GM18520 (cell line): Measurements from ENCODE around the gene RAD51B.

Experiments used
- ATAC-seq: cut with Tn5 transposase; IDR thresholded peaks from one replicate; pipeline ENCODE4 v1.9.1; 2021; ENCODE audit not compliant: unreplicated experiment

Gene RAD51B

DNA sequence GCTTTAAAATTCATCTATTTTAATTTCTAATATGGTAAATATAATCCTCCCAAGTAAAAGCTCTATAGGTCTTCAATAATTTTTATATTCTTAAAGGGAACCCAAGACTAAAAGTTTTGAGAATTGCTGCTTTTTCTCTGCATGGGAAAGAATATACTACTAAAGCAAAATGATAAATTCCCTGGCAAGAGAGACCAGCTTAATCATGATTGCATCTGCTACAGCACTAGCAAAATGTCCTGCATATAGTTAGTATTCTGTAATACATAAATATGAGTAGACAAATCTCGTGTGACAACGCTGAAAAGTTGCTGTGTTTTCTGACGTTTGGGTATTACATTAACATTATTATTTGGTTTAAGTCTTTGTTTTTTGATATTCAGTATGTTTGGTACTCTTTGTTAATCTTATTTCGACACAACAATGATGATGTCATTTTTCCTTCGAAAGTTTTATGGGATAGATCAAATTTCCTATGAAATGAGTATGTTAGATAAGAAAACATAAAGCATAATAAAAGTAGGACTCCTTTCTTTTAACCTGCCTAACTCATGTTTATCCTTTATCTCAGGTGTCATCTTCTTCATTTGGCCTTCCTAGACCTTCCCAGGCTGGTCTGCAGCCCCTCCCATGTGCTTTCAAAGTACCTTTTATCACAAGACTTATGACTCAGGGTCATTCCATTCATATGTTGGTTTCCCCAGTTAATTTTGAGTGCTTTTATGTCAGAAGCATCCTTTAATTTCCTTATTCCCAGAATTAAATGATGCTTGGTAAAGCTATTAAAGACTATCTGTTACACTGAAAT lies 321.9 kb downstream of the RAD51B start:
- no peak for ATAC-seq

DNA sequence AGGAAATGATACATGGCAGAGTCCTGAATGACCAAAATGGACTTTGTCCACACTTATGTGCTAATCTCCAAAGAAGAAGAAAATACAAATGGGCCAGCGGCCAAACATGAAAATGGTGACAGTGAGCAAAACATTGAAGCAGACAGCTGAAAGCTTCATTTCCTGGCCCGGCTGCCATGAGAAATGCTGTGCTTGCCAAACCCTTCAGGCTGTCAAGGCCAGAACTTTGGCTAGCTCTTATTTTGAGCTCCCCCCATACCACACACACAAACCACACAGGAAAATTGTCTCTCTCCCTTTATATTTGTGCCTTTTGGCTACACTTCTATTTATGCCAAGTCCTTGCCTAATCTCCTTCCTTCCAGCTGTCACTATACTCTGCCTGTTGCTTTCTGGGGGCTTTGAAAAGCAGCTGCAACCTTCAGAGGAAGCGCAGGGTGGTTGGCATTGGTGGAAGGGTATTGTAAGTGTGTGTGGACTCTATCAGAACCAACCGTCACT lies 323.8 kb downstream of the RAD51B start:
- no peak for ATAC-seq

DNA sequence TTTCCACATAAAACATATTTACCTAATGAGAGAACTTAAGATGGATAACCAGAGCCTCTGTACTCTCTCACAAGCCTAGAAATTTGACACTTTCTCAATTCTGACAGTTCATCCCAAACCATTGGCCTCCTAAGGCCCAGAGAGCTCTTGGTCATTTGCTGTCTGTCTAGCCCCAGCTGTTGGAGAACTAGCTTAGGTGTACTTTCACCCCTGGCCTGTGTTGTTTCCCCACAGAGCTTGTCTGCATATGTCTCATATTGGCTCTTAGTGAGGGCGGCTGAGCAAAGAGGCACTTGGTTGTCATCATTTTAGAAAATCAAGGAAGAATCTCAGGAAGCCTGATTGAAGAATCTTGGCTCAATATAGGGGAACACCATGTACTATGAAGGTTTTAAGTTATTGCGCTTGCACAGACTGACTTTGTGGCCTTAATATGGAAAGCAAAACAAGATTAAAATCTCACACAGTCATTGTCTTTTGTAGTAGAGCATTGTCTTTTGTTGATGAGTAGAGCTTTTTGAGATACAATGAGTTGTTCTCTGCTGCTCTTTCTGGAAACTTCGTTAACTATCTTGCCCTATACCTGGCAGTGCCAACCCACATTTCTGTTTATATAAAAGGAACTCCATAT lies 324.6 kb downstream of the RAD51B start:
- no peak for ATAC-seq

DNA sequence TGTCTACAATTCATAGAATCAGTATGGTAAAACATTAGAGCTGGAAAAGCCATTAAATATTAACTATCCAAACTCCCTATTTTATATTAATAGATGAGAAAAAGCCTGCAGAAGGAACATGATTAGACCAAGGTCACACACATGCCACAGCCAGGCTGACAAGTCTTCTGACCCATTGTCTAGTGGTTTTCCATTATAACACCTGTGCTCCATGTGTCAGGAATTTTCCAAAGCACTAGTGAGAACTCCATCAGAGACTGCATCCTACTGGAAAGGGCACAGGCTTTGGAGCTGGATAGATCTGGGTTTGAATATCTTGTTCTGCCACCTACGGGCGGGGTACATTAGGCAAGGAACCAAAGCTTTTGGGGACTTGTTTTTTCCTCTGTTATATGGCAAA lies 325.5 kb downstream of the RAD51B start:
- no peak for ATAC-seq

DNA sequence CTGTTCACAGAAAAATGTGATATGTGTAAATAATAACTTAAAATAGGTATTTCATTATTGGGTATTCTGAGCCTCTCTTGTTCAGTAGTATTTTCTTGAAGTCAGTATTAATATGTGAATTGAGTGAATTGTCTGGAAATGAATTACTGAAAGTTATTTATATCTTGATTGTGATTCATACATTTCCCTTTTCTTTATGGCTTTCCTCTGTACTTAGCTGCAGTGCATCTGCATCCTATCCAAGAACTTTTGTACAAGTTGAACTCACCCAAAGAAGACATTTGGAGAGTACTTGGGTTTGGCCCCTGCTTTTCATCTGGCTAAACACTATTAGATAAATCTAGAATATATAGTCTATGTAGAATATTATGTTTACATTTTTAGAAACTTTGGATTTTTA lies 326.0 kb downstream of the RAD51B start:
- no peak for ATAC-seq

DNA sequence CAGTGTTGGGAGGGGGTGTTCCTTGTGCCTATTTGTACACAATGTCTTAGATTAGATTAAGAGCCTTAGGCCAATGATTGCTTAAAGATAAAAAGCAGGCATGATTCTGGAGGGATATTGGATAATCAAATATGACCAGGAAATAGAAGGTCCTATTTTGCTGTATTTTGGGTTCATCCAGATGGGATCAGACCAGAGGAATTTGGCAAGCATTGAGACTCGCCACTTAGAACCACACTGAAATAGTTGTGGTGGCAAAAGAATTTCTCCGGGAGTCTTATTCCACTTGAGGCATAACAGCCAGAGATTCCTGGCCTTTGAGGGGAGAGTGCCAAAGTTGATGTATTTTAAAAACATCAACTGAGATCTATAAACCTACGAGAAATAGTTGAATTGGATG lies 327.2 kb downstream of the RAD51B start:
- ATAC-seq = no peak

DNA sequence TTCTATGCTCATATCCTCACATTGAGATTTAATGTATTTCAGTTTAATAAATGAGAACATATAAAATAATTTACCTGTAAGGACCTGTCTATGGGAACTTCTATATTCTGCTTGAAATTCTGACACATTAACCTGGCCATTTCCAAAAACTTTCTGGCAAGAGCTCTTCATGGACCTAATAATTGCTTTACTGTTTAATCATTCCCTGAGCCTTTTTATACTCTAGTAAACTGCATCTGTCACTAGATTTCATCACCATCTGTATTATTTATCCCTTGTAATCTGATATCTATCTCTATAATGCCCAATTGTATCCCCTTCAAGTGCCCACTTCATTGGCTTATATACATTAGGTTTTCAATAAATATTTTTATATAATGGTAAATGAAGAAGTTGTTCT lies 327.7 kb downstream of the RAD51B start:
- ATAC-seq = no peak

DNA sequence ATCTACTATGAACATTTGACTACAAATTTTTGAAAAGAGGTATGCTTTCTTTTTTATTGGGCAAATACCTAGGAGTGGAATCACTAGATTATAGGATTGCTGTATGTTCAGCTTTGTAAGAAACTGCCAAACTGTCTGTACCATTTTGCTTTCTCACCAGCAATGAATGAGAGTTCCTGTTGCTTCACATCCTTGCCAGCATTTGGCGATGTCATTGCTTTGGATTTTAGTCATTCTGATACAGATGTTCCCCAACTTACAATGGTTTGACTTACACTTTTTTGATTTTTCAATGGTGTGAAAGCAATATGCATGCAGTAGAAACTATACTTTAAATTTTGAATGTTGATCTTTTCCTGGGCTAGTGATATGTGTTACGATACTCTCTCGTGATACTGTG lies 328.7 kb downstream of the RAD51B start:
- no peak for ATAC-seq

DNA sequence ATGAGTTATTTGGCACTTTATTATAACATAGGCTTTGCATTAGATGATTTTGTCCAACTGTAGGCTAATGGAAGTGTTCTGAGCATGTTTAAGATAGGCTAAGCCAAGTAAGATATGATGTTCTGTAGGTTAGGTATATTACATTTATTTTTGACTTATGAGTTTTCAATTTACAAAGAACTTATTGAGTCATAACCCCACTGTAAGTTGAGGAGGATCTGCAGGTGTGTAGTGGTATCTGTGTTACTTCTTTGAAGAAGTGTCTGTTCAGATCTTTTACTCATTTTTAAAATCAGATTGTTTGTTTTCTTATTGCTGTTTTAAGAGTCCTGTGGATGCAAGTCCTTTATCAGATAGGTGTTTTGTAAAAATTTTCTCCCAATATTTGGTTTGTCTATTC lies 329.2 kb downstream of the RAD51B start:
- no peak for ATAC-seq

DNA sequence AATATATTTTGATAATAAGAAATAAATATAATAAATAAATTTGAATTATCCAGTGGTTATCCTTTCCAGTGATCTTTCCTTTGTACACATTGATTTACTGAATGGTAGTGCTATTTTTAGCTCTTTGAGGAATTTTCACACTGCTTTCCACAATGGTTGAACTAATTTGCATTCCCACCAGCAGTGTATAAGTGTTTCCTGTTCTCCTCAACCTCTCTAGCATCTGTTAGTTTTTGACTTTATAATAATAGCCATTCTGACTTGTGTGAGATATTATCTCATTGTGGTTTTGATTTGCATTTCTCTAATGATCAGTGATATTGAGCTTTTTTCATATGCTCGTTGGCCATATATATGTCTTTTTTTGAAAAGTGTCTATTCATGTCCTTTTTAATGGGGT lies 333.7 kb downstream of the RAD51B start:
- ATAC-seq = no peak

DNA sequence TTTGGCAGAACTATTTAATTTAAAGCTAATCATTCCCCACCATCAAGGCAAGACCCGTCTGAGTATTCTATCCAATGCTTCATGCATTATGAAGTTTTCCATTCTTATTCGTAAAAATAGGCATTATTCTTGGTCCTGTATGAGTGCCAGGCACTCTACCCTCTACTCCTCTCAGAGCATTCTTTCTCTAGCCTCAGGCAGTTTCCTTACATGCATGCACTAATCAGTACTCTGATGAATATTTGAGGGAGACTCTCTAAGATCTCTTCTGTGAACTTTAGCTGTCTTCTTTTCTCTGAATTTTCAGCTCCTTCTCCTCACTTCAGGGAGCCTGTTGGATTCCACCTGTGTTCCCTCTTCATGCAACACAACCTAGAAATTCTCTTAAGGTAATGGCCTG lies 334.7 kb downstream of the RAD51B start:
- no peak for ATAC-seq

DNA sequence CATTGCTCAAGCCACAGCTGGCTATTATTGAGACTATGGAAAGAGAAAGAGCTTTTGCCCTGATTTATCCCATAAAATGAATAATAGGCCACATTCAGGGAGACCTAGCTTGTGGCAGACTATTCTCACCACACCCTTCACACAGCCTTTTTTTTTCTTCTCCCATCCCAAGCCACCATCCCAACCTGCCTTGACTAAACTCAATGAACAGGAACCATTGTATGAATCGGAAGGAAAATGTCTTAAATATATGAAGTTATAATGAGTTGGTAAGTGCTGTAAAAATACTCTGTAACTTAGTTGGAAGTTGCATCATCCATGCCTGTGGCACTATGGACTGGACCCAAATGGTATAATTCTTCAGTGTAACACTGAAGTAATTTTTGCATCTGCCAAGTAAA lies 338.4 kb downstream of the RAD51B start:
- no peak for ATAC-seq

DNA sequence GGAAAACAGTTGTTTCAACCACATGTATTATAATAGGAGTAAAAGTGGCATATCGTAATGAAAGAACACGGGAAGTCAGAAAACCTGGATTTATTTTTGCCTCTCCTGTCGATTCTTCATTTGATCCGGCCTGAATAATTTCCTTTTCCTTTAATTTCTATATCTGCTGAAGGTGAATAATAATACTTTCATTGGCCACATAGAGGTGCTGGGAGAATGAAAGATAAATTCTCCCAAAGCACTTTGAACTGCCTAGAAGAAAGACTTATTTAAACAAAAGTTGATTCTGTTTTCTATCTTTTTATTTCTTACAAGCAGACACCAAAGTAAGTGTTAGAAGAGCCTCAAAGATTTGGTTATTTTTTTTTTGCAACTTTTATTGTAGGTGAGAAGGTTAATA lies 339.1 kb downstream of the RAD51B start:
- no peak for ATAC-seq

DNA sequence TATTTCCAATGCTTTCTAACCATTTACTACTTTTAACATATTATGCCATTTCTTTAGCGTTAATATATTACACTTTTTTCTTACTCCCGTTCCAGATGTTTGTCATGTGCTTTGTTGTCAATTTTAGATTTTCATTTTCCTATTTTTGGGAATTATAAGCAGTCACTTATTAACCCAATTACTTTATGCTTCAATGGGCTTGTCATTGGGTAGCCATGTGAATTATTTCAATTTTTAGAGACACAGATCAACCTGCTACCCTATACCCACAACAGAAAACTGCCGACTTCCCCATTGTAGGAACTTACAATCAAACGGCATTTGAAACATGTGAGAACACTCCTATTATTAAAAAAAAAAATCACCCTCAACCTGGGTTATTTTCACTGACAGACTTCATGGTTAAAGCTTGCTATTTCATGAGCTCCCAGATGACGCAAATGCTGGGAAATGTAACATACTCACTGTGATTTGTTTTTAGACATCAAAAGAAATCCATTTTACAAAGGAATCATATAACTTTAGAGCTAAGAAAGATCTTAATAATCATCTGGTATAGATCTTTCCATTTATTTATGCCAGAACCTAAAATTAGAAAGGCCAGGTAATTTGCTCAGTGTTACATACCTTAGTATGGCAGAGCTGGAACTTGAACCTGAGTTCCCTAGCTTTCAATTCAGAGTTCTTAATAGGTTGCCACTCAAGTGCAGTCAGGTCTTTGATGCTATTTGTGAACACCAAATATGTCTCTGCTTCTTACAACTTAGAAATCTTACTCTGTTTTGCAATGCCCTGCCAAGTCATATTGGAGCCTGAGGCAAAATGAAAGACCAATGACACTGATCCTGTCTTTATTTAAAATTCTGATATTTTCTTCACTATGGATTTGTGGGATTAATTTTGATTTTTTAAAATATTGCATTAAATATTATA lies 340.4 kb downstream of the RAD51B start:
- ATAC-seq = no peak

DNA sequence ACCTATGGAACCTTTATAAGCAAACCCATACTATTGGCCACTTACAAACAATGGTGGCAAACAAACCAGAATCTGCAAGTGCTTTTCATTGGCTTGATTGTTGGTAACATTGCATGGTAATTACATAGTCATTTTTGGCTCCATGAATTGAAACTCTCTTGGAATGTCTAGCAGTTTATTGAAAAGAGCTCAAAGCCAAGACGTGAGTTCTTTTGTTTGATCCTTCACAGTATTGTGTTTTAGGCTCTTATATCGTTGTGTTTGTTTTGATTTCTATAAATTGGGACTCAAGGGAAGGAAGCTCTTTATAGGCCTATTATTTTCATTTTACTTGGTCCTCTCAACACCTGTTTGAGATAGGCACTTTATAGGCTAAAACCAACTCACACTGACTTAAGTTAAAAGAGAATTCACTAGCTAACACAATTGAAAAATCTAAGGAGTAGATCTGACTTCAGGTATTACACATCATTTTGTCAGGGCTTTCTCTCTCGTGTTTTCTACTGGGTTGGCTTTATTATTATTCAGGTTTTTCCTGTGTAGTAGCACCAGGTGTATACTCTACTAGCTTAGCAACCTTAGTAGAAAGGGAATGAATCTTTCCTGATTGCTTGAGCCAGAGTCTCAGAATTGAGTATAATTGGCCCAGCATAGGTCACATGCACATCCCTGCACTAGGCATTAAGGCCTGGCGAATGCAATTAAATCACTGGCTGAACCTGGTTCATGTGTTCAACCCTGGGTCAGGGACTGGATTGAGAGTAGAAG lies 341.4 kb downstream of the RAD51B start:
- ATAC-seq = no peak

DNA sequence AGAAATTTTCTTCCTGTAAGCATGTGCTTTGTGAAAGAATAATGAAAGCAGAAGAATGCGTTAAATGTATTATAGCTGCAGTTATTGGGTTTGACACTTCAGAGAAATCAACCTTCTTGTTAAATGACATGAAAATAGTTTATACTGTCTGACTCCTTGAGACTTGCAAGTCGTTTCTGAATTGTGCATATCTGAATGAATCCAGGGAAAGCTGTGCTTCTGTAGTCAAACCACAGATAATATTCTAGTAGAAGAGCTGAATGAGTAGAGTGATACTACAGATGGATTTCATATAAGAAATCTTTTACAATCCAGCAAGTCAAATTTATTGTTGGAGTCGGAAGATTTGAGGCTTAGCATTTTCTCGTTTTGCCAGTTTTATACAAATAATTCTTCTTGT lies 343.3 kb downstream of the RAD51B start:
- ATAC-seq = no peak

DNA sequence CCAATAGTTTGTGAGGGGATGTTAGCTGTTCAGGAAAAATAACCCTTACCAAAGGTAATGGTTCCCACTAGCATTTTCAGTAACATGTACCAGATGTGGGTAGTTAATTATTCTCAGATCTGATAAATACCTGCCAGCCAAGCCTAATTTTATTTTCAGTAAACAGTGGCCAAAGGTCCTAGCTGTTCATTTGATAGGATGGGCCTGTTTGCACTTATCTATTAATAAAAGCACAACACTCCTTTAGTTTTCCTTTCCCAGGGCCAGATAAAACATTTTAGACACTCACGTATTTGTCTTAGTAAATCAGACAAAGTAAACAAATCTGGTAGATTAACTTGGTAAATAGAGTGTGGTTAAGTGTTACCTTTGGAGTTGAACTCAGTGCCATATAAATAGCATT lies 345.1 kb downstream of the RAD51B start:
- ATAC-seq = no peak

DNA sequence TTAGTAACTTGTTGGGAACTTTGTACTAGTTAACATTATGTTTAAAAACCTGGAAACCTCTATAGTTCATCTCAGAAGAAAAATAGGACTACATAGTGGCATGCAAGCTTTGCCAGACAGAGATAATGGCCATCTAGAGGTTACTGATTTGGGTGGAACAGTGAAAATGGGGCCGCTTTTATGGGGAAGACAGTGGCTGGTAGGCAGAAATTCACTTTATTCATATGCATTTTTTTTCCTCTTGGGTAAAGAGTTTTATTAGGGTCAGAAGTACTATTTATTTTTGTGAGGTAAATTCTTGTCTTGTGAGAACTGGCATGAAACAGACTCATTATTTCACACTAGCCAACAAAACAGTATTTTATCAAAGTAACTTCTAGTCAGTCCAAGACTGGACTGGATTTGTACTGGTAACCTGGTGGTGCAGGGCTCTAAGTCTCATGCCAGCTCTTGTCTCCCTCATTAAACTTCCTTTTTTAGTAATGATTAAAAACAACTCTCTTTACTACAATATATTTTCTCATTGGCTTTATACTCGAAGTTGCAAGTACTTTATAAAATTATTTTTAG lies 345.8 kb downstream of the RAD51B start:
- no peak for ATAC-seq

DNA sequence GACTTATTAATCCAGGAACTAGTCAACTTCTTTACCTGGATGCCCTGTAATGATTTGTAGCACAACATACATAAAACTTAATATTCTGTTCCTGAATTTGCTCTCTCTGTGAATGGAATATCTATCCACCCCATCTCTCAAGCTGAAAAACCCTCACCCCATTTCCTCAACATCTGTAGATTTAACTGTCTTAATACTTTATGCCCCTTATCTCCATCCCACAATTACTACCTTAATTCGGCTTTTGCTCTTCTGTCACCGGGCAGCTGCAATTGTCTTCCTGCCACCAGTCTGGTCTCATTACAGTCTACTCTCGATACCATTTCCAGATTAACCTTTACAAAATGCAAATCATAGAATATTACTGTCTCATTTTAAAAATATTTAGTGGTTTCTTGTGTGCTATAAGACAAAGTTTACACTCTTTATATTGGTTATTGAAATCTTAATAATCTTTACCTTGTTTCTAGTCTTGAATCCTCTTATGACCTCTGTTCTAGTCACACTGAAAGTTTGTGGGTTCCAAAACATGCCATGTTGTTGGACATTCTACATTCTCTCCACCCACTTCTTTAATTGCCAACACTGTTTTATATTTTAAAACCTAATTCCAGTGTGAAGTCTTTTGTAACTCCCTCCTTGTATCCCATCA lies 347.3 kb downstream of the RAD51B start:
- ATAC-seq = no peak
